ENCODE results near the gene SOX5. TPM values are rescaled to one million over a fixed set of nuclear protein-coding genes. Genes with fewer than 3 reads are reported as not detected.

SOX5 gene
- polyA plus RNA-seq, 1 experiment: 6.7 TPM

DNA sequence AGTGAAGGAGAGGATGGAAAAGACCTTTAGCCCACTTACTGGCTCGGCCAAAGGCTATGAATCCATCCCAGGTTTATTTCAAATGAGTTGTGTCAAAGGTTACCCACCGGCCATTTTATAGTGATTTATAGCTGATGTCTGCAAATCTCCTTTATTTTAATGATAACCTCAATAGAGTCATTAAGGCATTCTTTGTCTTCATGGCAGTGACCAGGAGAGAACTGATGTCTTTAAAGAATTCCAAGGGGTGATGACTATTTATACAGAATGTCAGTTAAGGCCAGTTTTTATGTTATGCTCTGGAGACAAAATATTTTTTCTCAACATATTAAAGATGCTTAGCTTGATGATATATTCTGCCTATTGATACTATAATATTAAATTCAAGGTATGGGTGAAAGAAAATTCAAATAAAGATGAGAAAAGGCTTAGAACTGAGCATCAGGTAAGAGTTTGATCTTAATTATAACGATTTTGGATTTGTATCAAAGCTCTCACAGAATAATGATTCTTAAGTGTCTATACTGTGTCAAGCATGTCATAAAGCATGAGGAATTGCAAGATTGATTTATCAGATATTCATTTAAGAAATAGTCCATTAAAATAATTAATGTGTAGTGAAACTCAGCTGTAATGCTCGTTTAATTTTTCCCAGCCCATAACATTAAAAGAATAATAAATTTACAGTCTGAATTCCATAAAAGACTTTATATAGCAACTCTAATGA lies 361.5 kb downstream of the SOX5 start:
- no peak overlapping the region for H3K4me3 ChIP-seq (ENCODE audit: low read depth, low read length)
- DNase-seq (ENCODE audit: low read depth, low spot score): no peak
- ChIA-PET POLR2A (no interaction called here), CTCF (no interaction called here)
- H3K9me3 ChIP-seq (ENCODE audit: control insufficient read depth, insufficient read depth, low read length): no peaks in the 10 kb centered on the region
- TF ChIP-seq, protein P1, sequence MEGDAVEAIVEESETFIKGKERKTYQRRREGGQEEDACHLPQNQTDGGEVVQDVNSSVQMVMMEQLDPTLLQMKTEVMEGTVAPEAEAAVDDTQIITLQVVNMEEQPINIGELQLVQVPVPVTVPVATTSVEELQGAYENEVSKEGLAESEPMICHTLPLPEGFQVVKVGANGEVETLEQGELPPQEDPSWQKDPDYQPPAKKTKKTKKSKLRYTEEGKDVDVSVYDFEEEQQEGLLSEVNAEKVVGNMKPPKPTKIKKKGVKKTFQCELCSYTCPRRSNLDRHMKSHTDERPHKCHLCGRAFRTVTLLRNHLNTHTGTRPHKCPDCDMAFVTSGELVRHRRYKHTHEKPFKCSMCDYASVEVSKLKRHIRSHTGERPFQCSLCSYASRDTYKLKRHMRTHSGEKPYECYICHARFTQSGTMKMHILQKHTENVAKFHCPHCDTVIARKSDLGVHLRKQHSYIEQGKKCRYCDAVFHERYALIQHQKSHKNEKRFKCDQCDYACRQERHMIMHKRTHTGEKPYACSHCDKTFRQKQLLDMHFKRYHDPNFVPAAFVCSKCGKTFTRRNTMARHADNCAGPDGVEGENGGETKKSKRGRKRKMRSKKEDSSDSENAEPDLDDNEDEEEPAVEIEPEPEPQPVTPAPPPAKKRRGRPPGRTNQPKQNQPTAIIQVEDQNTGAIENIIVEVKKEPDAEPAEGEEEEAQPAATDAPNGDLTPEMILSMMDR (IDR thresholded peaks at IDR 0.05; ENCODE audit: low read depth, low read length): no peak
- H3K27ac ChIP-seq (ENCODE audit: low read depth, low read length): no peak overlapping the region
- no peaks in the 10 kb centered on the region for H3K27me3 ChIP-seq (ENCODE audit: control insufficient read depth, insufficient read depth, low read length)

DNA sequence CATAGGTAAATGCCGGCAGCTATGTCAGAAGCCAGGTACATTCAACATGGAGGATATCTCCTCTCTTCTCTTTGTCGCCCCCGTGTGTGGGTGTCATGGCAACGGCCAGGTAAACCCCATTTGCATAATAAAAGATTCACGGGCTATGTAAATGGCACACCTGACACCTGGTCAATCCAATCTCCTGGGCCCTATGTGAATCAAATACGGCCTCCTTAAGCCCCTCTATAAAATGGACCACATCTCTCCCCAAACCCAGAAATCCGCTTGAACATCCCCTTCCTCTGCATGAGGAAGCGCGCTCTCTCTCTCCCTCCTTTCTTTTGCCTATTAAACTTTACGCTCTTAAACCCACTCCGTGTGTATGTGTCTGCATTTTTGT lies 363.7 kb downstream of the SOX5 start:
- CTCF ChIA-PET: no interaction called here
- TF ChIP-seq, protein P1 (IDR thresholded peaks at IDR 0.05; ENCODE audit: low read depth, low read length): no peak
- Histone ChIP-seq H3K9me3 (ENCODE audit: control insufficient read depth, insufficient read depth, low read length) (no peaks in the 10 kb centered on the region), H3K4me3 (ENCODE audit: low read depth, low read length) (no peak overlapping the region), H3K27ac (ENCODE audit: low read depth, low read length) (no peak overlapping the region), H3K27me3 (ENCODE audit: control insufficient read depth, insufficient read depth, low read length) (no peaks in the 10 kb centered on the region)
- POLR2A ChIA-PET: no interaction called here
- DNase-seq (ENCODE audit: low read depth, low spot score): no peak

DNA sequence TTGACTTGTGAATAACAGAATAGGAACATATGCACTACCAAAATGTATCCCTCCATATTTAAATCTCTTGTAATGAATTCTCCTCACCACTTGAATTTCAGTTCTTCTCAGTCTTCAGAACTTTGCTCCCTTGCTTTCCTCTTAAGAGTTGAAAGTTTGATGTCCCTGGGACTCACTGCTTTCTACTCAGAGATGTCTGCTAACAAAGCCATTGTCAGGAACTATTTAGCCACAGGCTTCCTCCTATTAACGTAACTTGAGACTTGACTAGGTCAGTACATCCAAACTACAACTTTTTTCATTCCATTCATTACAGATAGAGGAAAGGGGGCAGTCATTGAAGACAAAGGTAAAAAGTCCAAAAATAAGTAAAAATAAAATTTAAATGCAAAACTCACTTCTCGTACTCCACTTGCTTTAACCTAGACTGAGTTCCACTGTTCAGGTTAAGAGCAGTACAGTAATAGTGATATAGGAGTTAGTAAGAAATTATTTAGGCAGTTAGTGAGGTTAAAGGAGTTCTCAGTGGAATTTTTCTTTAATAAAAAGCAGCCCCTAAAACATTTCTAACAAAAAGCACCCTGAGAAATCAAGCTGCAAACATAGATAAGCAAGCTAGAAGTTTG lies 364.2 kb downstream of the SOX5 start:
- CTCF ChIA-PET: no interaction called here

DNA sequence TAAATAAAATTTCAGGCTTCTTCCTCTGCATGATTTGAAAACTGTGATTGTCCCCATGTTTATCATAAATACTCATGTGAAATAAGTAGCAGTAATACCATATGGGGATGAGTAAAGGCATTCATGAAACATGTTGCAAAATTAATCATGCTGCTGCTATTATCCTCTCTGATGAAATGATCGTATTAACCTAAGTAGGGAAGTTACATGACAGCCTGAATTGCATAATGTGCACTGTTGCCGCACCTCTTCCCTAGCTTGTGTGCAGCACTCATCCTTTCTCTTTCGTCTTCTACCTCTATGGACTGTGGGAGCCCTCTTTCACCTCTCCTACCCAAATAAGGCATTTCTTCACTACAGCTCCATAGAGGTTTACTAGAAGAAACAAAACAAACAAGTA lies 367.6 kb downstream of the SOX5 start:
- H3K27me3 ChIP-seq (ENCODE audit: control insufficient read depth, insufficient read depth, low read length): no peaks in the 10 kb centered on the region
- no peaks in the 10 kb centered on the region for H3K9me3 ChIP-seq (ENCODE audit: control insufficient read depth, insufficient read depth, low read length)
- no peak overlapping the region for H3K4me3 ChIP-seq (ENCODE audit: low read depth, low read length)
- ChIA-PET POLR2A (no interaction called here), CTCF (no interaction called here)
- TF ChIP-seq, protein P1 (IDR thresholded peaks at IDR 0.05; ENCODE audit: low read depth, low read length): no peak
- no peak for DNase-seq (ENCODE audit: low read depth, low spot score)
- no peak overlapping the region for H3K27ac ChIP-seq (ENCODE audit: low read depth, low read length)

More for the DNA sequence above, 364.2 kb downstream of the SOX5 start:
- DNase-seq (ENCODE audit: low read depth, low spot score): no peak
- TF ChIP-seq, protein P1 (IDR thresholded peaks at IDR 0.05; ENCODE audit: low read depth, low read length): no peak
- no peaks in the 10 kb centered on the region for H3K9me3 ChIP-seq (ENCODE audit: control insufficient read depth, insufficient read depth, low read length)
- H3K4me3 ChIP-seq (ENCODE audit: low read depth, low read length): no peak overlapping the region
- no peaks in the 10 kb centered on the region for H3K27me3 ChIP-seq (ENCODE audit: control insufficient read depth, insufficient read depth, low read length)
- POLR2A ChIA-PET: no interaction called here
- no peak overlapping the region for H3K27ac ChIP-seq (ENCODE audit: low read depth, low read length)

DNA sequence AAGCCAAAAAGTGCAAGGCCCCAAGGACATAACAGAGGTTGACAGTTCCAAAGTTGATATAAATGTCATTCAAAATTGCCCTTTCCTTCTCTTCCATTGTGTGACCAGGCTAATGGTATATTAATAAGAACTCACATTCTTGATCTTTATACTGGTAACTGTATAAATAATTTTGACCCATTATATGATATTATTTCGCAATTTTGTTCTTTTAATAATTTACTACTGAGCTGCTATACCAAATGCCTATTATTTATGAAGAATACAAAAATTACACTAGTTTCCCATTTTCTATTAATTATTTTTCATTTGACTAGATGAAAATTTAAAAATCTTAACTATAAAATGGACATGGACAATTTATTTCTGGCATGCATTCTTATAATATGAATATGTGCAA lies 370.2 kb downstream of the SOX5 start:
- Histone ChIP-seq H3K27me3 (ENCODE audit: control insufficient read depth, insufficient read depth, low read length) (no peaks in the 10 kb centered on the region), H3K4me3 (ENCODE audit: low read depth, low read length) (no peak overlapping the region), H3K9me3 (ENCODE audit: control insufficient read depth, insufficient read depth, low read length) (no peaks in the 10 kb centered on the region), H3K27ac (ENCODE audit: low read depth, low read length) (no peak overlapping the region)
- TF ChIP-seq, protein P1 (IDR thresholded peaks at IDR 0.05; ENCODE audit: low read depth, low read length): no peak
- no peak for DNase-seq (ENCODE audit: low read depth, low spot score)
- ChIA-PET POLR2A (no interaction called here), CTCF (no interaction called here)

Data from AG04450 (cell line).